Vagina (tissue), 1 donor: ENCODE measurements around the gene FRMPD4. TPM values are rescaled to one million over a fixed set of nuclear protein-coding genes. Genes with fewer than 3 reads are reported as not detected.

ENCODE experiments used
- small RNA-seq: library from RNA; depleted of rRNA; stranded (forward); fragments of <200 nt; gene quantifications from one replicate; pipeline ENCODE3, GENCODE V24; 2016
- total RNA-seq: library from RNA; depleted of rRNA; stranded (reverse); fragments of >200 nt; gene quantifications from one replicate; pipeline ENCODE4 v1.2.3, GENCODE V29; 2016

FRMPD4 gene
- total RNA-seq, 1 donor from 2014 or later: not detected

Small RNA genes within 50 kb of the gene (small RNA-seq; reads per million reads assigned to genes)
- gene AC119619.1 (not detected), gene RF00019 (not detected), gene RN7SKP290 (not detected)
